Osteocyte (in vitro differentiated cells): Measurements from ENCODE around the gene BNC2. TPM values are rescaled to one million over a fixed set of nuclear protein-coding genes. Genes with fewer than 3 reads are reported as not detected.

ENCODE experiments used
- DNase-seq: peaks from one replicate; pipeline ENCODE4 v3.0.0; 2021; ENCODE audit warnings: mixed read lengths; ENCODE audit not compliant: unreplicated experiment; ENCODE audit errors: extremely low spot score
- H3K27ac Mint-ChIP-seq: one replicate; pipeline ENCODE4 v1.8.0; 2021; ENCODE audit warnings: mild to moderate bottlenecking, mixed read lengths; ENCODE audit not compliant: unreplicated experiment
- H3K27me3 Mint-ChIP-seq: one replicate; pipeline ENCODE4 v1.8.0; 2021; ENCODE audit warnings: mixed read lengths; ENCODE audit not compliant: unreplicated experiment
- H3K36me3 Mint-ChIP-seq: one replicate; pipeline ENCODE4 v1.8.0; 2021; ENCODE audit warnings: mixed read lengths; ENCODE audit not compliant: unreplicated experiment
- H3K4me1 Mint-ChIP-seq: one replicate; pipeline ENCODE4 v1.8.0; 2021; ENCODE audit warnings: mixed read lengths; ENCODE audit not compliant: unreplicated experiment
- H3K4me3 Mint-ChIP-seq: one replicate; pipeline ENCODE4 v1.8.0; 2021; ENCODE audit warnings: mild to moderate bottlenecking, moderate library complexity, mixed read lengths; ENCODE audit not compliant: unreplicated experiment
- H3K9me3 Mint-ChIP-seq: one replicate; pipeline ENCODE4 v1.8.0; 2021; ENCODE audit warnings: mixed read lengths; ENCODE audit not compliant: unreplicated experiment
- total RNA-seq: library from RNA; stranded (reverse); gene quantifications from 2 replicates; pipeline ENCODE4 v1.2.1, GENCODE V29; 2021
- TF ChIP-seq, protein P1 (sequence below): fragments of 200-600 bp; sonication (generic); IDR thresholded peaks from 2 replicates; pipeline ENCODE4 v1.5.0; 2021; ENCODE audit warnings: antibody characterized with exemption, mild to moderate bottlenecking, moderate library complexity

The BNC2 gene
- total RNA-seq, 1 donor from 2014 or later, result 66.5 TPM

DNA sequence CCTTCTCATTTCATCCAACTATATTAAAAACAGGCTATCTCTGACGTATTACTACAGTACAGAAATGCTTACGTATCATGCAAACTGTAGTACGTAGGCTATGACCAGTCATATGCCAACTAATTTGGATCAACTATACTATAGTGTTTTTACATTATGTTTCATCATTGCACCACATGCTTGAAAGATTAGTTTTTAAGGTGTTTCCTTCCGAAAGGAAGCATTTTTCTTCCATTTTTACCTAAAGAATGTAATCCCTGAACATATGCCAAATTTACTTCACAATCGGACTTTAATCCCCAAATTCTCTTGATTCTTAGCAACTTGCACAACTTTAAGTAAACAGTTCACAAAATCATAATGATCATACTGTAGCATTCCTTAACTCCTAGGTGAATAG, 153.9 kb downstream of the BNC2 start:
- no peak for DNase-seq
- TF ChIP-seq, protein P1, sequence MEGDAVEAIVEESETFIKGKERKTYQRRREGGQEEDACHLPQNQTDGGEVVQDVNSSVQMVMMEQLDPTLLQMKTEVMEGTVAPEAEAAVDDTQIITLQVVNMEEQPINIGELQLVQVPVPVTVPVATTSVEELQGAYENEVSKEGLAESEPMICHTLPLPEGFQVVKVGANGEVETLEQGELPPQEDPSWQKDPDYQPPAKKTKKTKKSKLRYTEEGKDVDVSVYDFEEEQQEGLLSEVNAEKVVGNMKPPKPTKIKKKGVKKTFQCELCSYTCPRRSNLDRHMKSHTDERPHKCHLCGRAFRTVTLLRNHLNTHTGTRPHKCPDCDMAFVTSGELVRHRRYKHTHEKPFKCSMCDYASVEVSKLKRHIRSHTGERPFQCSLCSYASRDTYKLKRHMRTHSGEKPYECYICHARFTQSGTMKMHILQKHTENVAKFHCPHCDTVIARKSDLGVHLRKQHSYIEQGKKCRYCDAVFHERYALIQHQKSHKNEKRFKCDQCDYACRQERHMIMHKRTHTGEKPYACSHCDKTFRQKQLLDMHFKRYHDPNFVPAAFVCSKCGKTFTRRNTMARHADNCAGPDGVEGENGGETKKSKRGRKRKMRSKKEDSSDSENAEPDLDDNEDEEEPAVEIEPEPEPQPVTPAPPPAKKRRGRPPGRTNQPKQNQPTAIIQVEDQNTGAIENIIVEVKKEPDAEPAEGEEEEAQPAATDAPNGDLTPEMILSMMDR, result no peak
- Mint-ChIP-seq H3K4me1 (peaks cover 53% of the 10 kb centered on the region), H3K27ac (no peak overlapping the region), H3K27me3 (no peaks in the 10 kb centered on the region), H3K4me3 (no peak overlapping the region), H3K9me3 (no peaks in the 10 kb centered on the region), H3K36me3 (peaks cover 19% of the 10 kb centered on the region)

DNA sequence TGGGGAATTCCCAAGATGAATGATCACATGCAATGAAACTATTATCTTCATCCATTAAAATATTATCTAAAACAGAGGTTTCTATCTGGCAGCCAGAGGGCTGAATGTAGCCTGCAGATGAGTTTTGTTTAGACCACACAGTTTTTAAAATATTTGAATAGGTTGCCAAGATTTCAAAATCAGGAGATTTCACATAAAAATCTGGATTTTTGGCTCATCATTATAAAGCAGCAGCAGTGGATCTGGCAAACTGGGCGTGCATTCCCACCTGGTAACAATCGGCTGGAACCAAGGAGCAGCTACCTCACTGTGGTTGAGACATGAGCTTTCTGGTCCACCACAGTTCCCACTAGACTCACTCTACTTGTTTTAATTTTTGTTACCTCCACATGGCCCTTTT, 155.1 kb downstream of the BNC2 start:
- no peaks in the 10 kb centered on the region for H3K9me3 Mint-ChIP-seq
- peaks cover 19% of the 10 kb centered on the region for H3K36me3 Mint-ChIP-seq
- H3K4me3 Mint-ChIP-seq, result no peak overlapping the region
- TF ChIP-seq, protein P1, result no peak
- H3K4me1 Mint-ChIP-seq, result peaks cover 43% of the 10 kb centered on the region
- no peak for DNase-seq
- no peak overlapping the region for H3K27ac Mint-ChIP-seq
- H3K27me3 Mint-ChIP-seq, result no peaks in the 10 kb centered on the region

DNA sequence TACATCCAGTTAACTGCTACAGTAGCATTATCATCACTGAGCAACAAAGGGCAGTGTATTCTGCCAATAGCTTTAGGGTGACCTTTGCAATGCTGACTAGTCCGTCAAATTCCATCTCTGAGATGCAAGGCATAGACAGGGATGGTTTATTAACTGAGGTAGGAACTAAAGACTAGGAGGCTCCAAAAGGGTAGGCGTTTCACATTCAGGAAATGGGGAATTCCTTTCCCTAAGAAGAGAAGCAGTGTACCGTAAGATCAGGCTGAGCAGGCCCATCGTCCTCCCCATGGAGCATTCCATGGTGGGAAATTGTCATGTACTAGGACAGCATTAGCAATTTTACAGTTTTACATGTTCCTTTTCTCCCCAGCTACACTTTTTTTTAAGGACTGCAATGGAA, 157.7 kb downstream of the BNC2 start:
- no peak for DNase-seq
- TF ChIP-seq, protein P1, result no peak
- Mint-ChIP-seq H3K27me3 (no peaks in the 10 kb centered on the region), H3K4me3 (no peak overlapping the region), H3K36me3 (peaks cover 13% of the 10 kb centered on the region), H3K4me1 (peaks cover 36% of the 10 kb centered on the region), H3K27ac (no peak overlapping the region), H3K9me3 (no peaks in the 10 kb centered on the region)

DNA sequence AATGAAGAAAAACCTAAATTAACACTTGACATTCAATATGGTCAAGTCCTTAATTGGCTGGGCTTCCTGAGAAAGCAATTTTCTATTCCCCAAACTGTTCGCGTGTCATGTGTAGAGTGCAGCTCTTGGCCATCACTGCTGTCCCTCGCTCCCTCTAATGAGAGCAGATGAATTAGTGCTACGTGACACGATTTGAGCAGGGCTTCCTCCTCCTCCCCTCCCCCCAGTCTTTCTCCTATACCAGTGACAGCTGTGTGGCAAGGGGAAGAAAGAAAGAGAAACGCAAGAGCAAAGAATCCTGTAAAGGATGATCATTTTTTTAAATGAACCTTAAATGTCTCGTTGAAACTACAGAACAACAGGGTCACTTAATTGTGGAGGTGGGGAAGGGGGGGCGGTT, 159.6 kb downstream of the BNC2 start:
- Mint-ChIP-seq H3K36me3 (peaks cover 5% of the 10 kb centered on the region), H3K9me3 (no peaks in the 10 kb centered on the region), H3K4me1 (peaks cover 37% of the 10 kb centered on the region), H3K4me3 (no peak overlapping the region), H3K27me3 (no peaks in the 10 kb centered on the region), H3K27ac (no peak overlapping the region)
- TF ChIP-seq, protein P1, result no peak
- DNase-seq, result no peak

DNA sequence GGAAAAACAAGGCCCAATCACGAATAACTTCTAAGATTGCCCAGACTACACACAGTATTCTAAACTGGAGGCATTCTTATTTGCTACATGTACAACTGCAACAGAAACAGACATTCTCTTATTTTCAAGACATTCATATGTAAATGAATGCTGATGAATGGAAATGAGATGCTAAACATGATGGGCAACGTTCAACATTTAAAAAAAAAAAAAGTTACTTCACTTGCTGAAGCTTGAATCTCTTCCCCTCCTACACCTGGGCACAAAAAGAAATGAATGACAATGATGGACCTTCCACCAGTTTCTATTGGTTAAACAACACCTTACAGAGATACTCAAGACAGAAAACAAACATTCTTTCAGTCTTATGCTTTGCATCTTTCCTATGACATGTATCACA, 160.5 kb downstream of the BNC2 start:
- DNase-seq, result no peak
- Mint-ChIP-seq H3K27me3 (no peaks in the 10 kb centered on the region), H3K9me3 (no peaks in the 10 kb centered on the region), H3K4me1 (peaks cover 38% of the 10 kb centered on the region), H3K27ac (no peak overlapping the region), H3K36me3 (peaks cover 5% of the 10 kb centered on the region), H3K4me3 (no peak overlapping the region)
- TF ChIP-seq, protein P1, result no peak
